Left kidney (tissue), 2 donors: ENCODE measurements around the gene MT1A. TPM values are rescaled to one million over a fixed set of nuclear protein-coding genes. Genes with fewer than 3 reads are reported as not detected.

ENCODE experiments used
- DNase-seq: peaks from one replicate; pipeline ENCODE4 v3.0.0-alpha.2; 2013
- polyA plus RNA-seq: library from polyadenylated mRNA; unstranded; fragments of 120-200 nt; gene quantifications from one replicate; pipeline ENCODE4 v1.2.1, GENCODE V29; 2013; ENCODE audit not compliant: insufficient read length

The MT1A gene
- polyA plus RNA-seq, 1 donor = not detected

DNA sequence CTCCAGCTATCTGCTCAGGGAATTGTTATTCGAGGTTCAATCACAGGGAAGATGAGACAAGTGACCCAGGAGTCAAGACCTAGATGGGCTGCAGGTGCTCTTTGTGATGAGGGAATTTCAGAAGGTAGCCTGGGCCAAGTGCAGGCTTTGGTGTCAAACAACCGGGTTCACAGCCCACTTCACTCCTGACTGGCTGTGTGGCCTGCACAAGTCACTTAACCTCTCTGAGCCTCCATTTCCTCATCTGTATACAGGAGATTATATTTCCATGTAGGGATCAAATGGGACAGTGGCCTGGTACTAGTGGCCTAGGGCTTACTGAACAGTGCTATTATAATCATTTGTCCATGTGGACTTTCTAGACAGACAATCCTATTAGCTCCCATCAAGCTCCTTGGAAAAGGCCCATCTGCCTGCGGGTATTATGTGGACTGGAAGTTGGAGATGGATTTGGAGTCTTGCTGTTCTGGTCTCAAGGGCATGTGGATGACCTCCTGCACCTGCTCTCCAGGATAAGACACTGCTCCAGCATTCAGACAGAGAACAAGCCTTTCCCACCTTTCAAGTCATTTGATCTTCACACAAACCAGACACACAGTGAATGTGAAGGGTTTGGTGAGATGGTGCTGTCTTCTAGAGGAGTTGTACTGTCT lies 40.7 kb downstream of the MT1A start:
- DNase-seq = no peak

DNA sequence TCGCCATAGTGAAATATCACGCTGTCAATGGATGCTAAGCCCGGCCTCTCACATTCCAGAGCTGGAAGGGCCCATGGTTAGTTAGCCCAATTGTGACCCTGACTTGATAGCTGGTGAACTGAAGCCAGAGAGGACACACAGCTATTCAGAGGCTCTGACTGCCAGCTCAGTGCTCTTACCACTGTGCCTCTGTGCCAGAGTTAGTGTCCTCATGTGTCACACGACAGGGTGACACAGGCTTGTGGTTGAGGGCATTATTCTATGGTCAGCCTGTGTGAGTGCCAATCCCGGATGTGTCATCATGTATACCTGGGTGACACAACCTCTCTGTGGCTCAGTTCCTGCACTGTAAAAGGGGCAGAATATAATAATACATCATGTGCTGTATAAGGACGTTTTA lies 41.4 kb downstream of the MT1A start:
- DNase-seq = no peak

DNA sequence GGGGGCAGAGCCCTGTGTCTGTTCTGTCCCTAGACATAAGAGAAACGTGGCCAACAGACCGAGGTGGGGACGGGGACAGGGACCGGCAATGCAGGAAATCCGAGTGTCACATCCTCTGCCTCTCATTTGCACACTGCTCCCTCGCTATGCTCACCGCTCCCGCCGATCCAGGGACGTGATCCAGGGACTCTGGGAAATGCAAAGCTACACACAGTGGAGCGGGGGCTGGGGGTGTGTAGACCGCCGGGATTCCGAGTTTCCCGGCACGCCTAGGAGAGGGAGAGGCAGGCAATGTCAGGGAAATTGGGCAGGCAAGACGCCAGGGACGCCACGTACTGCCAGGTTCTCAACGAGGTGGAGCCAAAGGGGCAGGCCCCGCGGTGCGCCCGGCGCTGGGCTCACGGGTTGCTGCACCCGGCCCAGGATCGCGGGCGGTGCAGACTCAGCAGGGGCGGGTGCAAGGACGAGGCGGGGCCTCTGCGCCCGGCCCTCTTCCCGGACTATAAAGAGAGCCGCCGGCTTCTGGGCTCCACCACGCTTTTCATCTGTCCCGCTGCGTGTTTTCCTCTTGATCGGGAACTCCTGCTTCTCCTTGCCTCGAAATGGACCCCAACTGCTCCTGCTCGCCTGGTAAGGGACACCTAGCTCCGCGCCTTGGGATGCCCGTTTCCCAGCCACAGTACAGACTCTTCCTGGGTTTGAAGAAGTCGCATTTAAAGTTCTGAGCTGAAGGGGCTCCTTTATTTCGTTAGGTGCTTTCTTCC lies 43.7 kb downstream of the MT1A start, which contains the start of gene MT1X:
Gene MT1X, plus strand, starts transcription at position 532 of the 764 bp plus-strand sequence. Its CDS starts 71 bp downstream, at position 603.
- peak; percentile 76 for DNase-seq

DNA sequence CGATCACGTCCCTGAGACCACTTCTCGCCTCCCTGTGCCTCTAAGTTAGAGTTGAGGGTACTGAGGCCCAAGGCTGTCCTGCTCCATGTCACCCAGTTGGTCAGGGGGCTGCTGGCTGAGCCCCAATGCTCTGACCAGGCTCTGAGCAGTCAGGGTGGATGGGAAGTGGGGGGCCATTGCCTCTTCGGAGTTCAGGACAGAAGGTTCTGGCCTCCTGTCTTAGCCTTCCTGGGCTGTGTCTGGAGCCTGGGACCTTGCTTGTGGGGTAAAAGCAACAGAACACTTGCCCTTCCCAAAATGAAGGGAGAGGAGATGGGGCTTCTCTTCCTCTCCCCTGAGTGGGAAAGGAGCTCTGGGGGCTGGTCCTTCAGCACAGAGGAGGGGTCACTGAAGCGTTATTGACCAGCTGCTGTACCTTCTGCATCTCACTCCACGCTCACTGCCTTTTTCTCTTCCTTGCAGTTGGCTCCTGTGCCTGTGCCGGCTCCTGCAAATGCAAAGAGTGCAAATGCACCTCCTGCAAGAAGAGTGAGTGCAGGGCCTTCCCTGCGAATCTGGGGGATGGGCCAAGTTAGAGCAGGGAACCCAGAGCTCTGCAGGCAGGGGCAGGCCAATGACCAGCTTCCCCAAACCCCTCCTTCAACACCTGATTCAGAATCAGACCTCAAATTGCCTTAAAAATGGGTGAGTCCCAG lies 44.4 kb downstream of the MT1A start:
- DNase-seq = no peak

DNA sequence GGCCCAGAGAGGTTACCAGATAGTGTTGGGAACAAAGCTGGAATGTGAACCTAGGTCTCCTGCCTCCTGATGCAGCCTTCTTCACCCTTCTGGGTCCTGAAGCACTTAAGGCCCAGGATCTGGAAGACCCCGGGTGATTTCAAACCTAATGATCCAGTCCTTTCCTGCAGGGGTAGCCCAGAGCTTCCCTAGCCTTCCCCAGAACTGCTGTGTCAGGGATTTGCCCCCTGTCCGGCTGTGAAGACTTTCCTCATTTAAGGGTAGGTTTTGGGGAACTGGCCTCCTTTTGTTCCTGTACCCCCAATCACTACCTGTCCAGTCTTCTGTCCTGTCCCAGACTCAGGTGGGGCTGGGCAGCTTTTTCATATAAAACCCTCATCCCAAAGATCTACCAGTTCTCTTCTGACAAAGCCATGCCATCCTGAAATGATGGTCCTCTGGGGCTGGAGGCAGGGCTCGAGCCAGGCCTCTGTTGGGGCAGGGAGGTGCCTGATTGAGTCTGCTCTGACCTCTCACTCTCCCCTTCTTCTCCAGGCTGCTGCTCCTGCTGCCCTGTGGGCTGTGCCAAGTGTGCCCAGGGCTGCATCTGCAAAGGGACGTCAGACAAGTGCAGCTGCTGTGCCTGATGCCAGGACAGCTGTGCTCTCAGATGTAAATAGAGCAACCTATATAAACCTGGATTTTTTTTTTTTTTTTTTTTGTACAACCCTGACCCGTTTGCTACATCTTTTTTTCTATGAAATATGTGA lies 45.1 kb downstream of the MT1A start:
- no peak for DNase-seq

DNA sequence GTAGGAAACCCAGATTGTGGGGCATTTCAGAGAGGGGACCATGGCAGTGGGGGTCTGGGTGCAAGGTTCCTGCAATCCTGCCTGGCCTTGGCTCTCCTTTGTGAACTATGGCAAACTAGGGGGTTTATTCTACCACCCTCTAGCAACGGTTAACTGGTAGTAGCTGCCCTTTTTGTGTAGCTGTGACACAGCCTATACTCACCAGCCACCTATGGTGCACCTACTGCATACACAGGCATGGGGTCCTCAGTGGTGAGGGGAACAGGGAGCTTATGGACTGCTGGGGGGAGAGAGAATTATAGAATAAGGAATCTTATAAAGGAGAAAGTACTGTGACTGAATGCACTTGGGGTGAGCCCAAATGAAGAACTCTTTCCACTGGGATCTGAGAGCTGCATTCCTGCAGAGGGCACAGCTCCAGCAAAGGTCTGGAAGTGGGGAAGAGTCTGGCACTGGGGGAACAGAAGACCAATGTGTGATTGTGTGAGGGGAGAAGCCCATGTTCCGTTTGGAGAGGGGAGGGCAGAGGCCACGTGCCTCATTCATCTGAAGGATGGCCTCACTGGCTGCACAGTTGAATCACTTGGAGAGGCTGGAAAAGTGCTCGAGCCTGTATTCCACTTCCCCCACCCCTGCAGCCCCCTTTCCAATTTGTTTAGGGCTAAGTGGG lies 45.9 kb downstream of the MT1A start:
- no peak for DNase-seq

DNA sequence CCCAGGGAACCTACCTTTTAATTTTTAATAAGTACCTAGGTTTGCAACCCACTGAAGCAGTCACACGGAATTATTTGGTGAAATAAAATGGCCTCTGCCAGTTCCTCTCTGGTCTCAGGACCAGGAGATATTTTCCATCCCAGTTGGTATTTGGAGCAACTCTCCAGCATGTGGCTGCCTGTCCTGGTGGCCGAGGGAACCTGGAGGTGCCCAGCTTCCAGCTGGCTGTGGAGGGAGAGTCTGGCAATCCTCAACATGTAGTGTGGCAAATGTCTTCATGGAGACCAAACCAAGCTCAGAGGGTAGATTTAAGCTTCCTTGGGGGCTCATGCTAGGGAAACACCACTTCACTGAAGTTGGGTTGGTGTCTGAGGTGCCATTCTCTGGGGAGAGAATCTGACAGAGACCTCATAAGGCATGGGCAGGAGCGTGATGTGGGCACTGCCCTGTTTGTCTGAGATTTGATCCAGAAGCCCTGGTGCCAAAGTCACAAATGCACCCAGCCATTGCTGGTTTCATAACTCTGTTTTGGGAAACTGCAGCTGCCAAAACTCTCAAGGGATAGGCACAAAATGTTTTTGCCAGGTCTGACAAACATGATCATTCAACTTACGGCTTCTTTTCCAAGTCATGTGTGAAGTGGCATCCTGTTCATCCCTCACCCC lies 46.6 kb downstream of the MT1A start:
- DNase-seq = no peak

DNA sequence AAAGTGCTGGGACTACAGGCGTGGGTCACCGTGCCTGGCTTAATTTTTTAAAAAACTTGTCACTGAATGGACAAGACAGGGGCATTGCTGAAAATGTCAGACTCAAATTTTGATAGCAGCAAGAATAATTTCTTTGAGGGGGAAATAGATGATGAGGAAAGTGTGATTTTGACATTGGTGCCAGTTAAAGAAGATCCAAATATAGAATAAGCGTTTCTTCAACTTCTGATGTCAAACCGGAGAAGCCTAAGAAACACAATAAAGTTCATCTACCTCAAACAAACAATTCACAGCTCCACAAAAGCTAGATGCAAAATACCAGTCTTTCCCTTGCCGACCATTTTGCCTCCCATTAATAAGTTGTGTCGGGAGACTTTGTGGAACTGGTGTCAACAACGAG lies 48.3 kb downstream of the MT1A start:
- DNase-seq = no peak

DNA sequence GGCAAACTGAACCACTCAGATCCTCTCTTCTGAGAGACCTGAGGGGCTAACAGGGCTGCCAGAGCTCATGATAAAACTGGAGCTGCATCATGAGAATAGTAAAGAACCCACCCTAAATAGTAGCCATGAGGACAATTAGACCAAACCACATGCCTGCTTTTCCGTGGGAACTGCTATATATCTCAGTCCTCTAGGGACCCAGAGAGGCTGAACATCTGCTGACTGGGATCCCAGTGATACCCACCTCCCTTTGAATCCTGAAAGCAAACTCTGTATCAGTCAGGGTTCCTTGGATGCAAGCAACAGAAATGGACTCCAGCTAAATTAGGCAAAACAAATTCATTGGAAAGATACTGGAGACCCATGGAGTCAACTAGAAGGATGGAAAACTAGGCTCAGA lies 50.3 kb downstream of the MT1A start:
- no peak for DNase-seq

DNA sequence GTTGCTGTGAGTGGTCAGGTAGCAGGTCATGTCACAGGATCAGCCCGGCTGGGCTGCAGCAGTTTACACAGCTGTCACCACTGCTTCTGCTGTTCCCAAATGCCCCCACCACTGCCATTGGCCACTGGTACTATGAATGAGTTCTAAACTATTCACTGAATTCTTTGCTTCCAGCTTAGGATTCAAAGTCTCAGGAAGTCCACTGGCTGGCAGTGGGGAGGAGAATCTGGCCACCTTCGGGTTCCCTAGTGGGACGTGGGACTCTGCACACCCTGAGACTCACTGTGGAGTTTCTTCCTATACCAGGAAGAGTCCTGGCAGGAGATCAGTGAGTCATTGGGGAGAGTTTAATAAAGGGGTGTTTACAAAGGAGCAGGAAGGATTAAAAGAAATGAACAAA lies 50.7 kb downstream of the MT1A start:
- DNase-seq = no peak

Other genes with a start within 250 kb of the MT1A start
- gene AMFR, start 213.1 kb upstream of the MT1A start, polyA plus RNA-seq = 143 TPM
- gene NUDT21, start 187.3 kb upstream of the MT1A start, polyA plus RNA-seq = 155 TPM
- 42.2 TPM for gene OGFOD1, start 187.1 kb upstream of the MT1A start, polyA plus RNA-seq
- gene BBS2, start 118.6 kb upstream of the MT1A start, polyA plus RNA-seq = 122 TPM
- gene MT4, start 73.6 kb upstream of the MT1A start, polyA plus RNA-seq = not detected
- 1.5 TPM for gene MT3, start 49.1 kb upstream of the MT1A start, polyA plus RNA-seq
- gene MT2A, start 30.1 kb upstream of the MT1A start, polyA plus RNA-seq = 19.0 TPM
- gene MT1E, start 12.9 kb upstream of the MT1A start, polyA plus RNA-seq = 26.6 TPM
- gene MT1M, start 6.0 kb upstream of the MT1A start, polyA plus RNA-seq = 0.30 TPM
- gene MT1B, start 13.2 kb downstream of the MT1A start, polyA plus RNA-seq = 0.47 TPM
- 57.5 TPM for gene MT1F, start 19.3 kb downstream of the MT1A start, polyA plus RNA-seq
- 56.6 TPM for gene MT1G, start 29.4 kb downstream of the MT1A start, polyA plus RNA-seq
- 15.7 TPM for gene MT1H, start 31.1 kb downstream of the MT1A start, polyA plus RNA-seq
- gene MT1X, start 43.8 kb downstream of the MT1A start, polyA plus RNA-seq = 36.2 TPM
- 101 TPM for gene NUP93, start 91.5 kb downstream of the MT1A start, polyA plus RNA-seq
- gene SLC12A3, start 226.5 kb downstream of the MT1A start, polyA plus RNA-seq = 26.3 TPM